K562 (cell line): ENCODE results near the gene TCF15. TPM values are rescaled to one million over a fixed set of nuclear protein-coding genes. Genes with fewer than 3 reads are reported as not detected.
"Not testable (repeated sequence)": the region's sequence is repeated elsewhere in the genome, so short reads cannot be mapped to it uniquely, and the experiment has no call there.

Source experiments
- ATAC-seq: fragments of 200-7000 bp; cut with Tn5 transposase; 3 replicates; pipeline ENCODE4 v1.9.1; 2020; ENCODE audit warnings: moderate library complexity
- BruUV-seq: library from RNA; stranded (reverse); fragments of 400-500 nt; replicated peaks from 2 replicates; lab custom pipeline; 2021; lab: Mats Ljungman, UMichigan
- CTCF ChIA-PET: fragments of 300-600 bp; formaldehyde crosslinking; extraction: SDS; loops from one replicate; lab custom pipeline; 2021; ENCODE audit warnings: low intra/inter-chr PET ratio; lab: Yijun Ruan, JAX
- POLR2A ChIA-PET: fragments of 300-600, 350-650 bp; sonication (Branson Sonifier 250); formaldehyde crosslinking; extraction: SDS; loops from one replicate; lab custom pipeline; 2021; ENCODE audit warnings: antibody characterized with exemption, inconsistent platforms; lab: Yijun Ruan, JAX
- DNase-seq, 4 experiments: peaks; one replicate each; pipeline versions ENCODE4 v3.0.0 to v3.0.0-alpha.2; 2011 to 2018; ENCODE audit warnings: low spot score in 3 of 4, mixed read lengths in 3 of 4; ENCODE audit errors: extremely low read depth in 1 of 4
- FAIRE-seq: peaks from 2 replicates; lab custom pipeline; 2011; peaks lifted over from hg19 to GRCh38; lab: Jason Lieb, UNC
- H2AFZ ChIP-seq: 2 replicates; pipeline ENCODE4 v1.6.0; 2011; ENCODE audit warnings: low read depth, low read length, control low read depth, inconsistent platforms
- H3K27ac ChIP-seq: fragments of 200-600 bp; 3 replicates; pipeline ENCODE4 v1.8.0; 2011; ENCODE audit warnings: low read depth, mild to moderate bottlenecking, control low read depth, inconsistent platforms, low read length, moderate library complexity, mixed read lengths; ENCODE audit errors: extremely low read depth
- H3K27me3 ChIP-seq, 2 experiments: fragments of 300-600 bp in 1 of 2; 2 replicates in 1 of 2; 3 replicates in 1 of 2; pipeline versions ENCODE4 v1.6.0 to v1.8.0; 2011; ENCODE audit warnings: inconsistent platforms in 2 of 2, low read length in 2 of 2, mild to moderate bottlenecking in 1 of 2, mixed read lengths in 1 of 2, moderate library complexity in 1 of 2; ENCODE audit not compliant: control insufficient read depth in 2 of 2, insufficient read depth in 2 of 2
- H3K36me3 ChIP-seq: fragments of 300-600 bp; 3 replicates; pipeline ENCODE4 v1.8.0; 2011; ENCODE audit warnings: mild to moderate bottlenecking, low read length, inconsistent platforms; ENCODE audit not compliant: control insufficient read depth, insufficient read depth
- H3K4me1 ChIP-seq, 2 experiments: fragments of 200-600 bp in 1 of 2; replicated peaks in 1 of 2; 2 replicates in 1 of 2; 3 replicates in 1 of 2; pipeline versions ENCODE4 v1.5.1 to v1.8.0; 2011; ENCODE audit warnings: inconsistent platforms in 2 of 2, low read length in 2 of 2, mild to moderate bottlenecking in 1 of 2, mixed read lengths in 1 of 2, moderate library complexity in 1 of 2; ENCODE audit not compliant: control insufficient read depth in 2 of 2, insufficient read depth in 2 of 2
- H3K4me2 ChIP-seq: 2 replicates; pipeline ENCODE4 v1.6.1; 2011; ENCODE audit warnings: low read length, control low read depth, inconsistent platforms, mixed read lengths; ENCODE audit not compliant: insufficient read depth
- H3K4me3 ChIP-seq: fragments of 200-600 bp; sonication (generic), shearing (Covaris generic); 2 replicates; pipeline ENCODE4 v1.5.1; 2016; ENCODE audit warnings: control low read depth, inconsistent platforms
- H3K79me2 ChIP-seq: fragments of 200-600 bp; 3 replicates; pipeline ENCODE4 v1.8.0; 2011; ENCODE audit warnings: low read length, inconsistent platforms; ENCODE audit not compliant: control insufficient read depth, insufficient read depth
- H3K9ac ChIP-seq, 2 experiments: 2 replicates each; pipeline versions ENCODE4 v1.6.0 to v1.6.1; 2011; ENCODE audit warnings: low read depth in 2 of 2, low read length in 2 of 2, control low read depth in 1 of 2, inconsistent platforms in 1 of 2, mild to moderate bottlenecking in 1 of 2, mixed read lengths in 1 of 2; ENCODE audit not compliant: insufficient read depth in 1 of 2
- H3K9me1 ChIP-seq: one replicate; pipeline ENCODE4 v1.6.0; 2011; ENCODE audit warnings: inconsistent platforms, mild to moderate bottlenecking, low read length, moderate library complexity; ENCODE audit not compliant: control insufficient read depth, insufficient read depth
- H3K9me3 ChIP-seq: replicated peaks from 2 replicates; pipeline ENCODE4 v1.5.1; 2011; ENCODE audit warnings: low read depth, low read length, inconsistent platforms; ENCODE audit not compliant: control insufficient read depth, insufficient read depth
- H4K20me1 ChIP-seq: replicated peaks from 2 replicates; pipeline ENCODE4 v1.6.1; 2011; ENCODE audit warnings: low read length, inconsistent platforms, mixed read lengths; ENCODE audit not compliant: control insufficient read depth, insufficient read depth
- E2F5 ChIP-seq: sonication (generic); formaldehyde crosslinking; IDR thresholded peaks from 2 replicates; pipeline ENCODE4 v1.8.0; 2022; ENCODE audit warnings: mild to moderate bottlenecking, missing genetic modification reagents
- JUND ChIP-seq, 2 experiments: IDR thresholded peaks; 2 replicates in 1 of 2; 3 replicates in 1 of 2; pipeline ENCODE4 v1.6.1; 2011; ENCODE audit warnings: borderline replicate concordance in 2 of 2, low read depth in 2 of 2, low read length in 2 of 2, improper control_type of control experiment in 1 of 2, missing biosample characterization in 1 of 2, missing genetic modification characterization in 1 of 2, missing genetic modification reagents in 1 of 2
- ZEB2 ChIP-seq: fragments of 450-650 bp; IDR thresholded peaks from 2 replicates; pipeline ENCODE4 v1.6.1; 2016
- ZNF740 ChIP-seq, 3 experiments: fragments of 200-800 bp in 1 of 3; sonication (Bioruptor generic) in 1 of 3; sonication (generic) in 1 of 3; formaldehyde crosslinking in 1 of 3; IDR thresholded peaks; 2 replicates each; pipeline versions ENCODE4 v1.6.1 to v1.8.0; 2016 to 2022; ENCODE audit warnings: mild to moderate bottlenecking in 2 of 3, missing compliant biosample characterization in 2 of 3, missing genetic modification characterization in 2 of 3, missing genetic modification reagents in 1 of 3
- WGBS: fragments of 100-300 bp; shearing (Covaris generic); methylation state at CpG from one replicate; pipeline ENCODE4 v1.1.6; 2016; ENCODE audit warnings: low coverage, mixed read lengths; ENCODE audit not compliant: insufficient coverage; ENCODE audit errors: missing lambda C conversion rate; 5-methylcytosine and 5-hydroxymethylcytosine counted together
- in situ Hi-C: fragments of 300-500 bp; cut with MboI; formaldehyde crosslinking; loops from 4 replicates; pipeline ENCODE4 v1.15.0; 2018; ENCODE audit warnings: inconsistent platforms, mixed read lengths
- intact Hi-C: fragments of 100-400 bp; cut with micrococcal nuclease; formaldehyde crosslinking; loops from 2 replicates; pipeline ENCODE4 v1.14.2; 2022
- polyA plus RNA-seq, 8 experiments: library from polyadenylated mRNA; depleted of rRNA in 4 of 8; stranded (reverse) in 5 of 8; unstranded in 3 of 8; fragments of >200 nt; fragmentation: Nextera tagmentation in 2 of 8; fragmentation: Illumina TruSeq in 1 of 8; extraction: Ambion mirVana in 2 of 8; extraction: Trizol in 1 of 8; gene quantifications; 2 replicates each; pipeline versions ENCODE4 v1.2.1 to v1.2.3, GENCODE V29; 2011 to 2014; ENCODE audit warnings: inconsistent platforms in 1 of 8, missing spikeins in 1 of 8
- total RNA-seq, 7 experiments: library from RNA; depleted of rRNA in 6 of 7; stranded (reverse); fragments of >200 nt in 6 of 7; fragmentation: Illumina TruSeq in 2 of 7; extraction: Trizol in 2 of 7; gene quantifications; 2 replicates each; pipeline versions ENCODE4 v1.2.1 to v1.2.3, GENCODE V29; 2011 to 2021; ENCODE audit warnings: low replicate concordance in 1 of 7
- TF ChIP-seq, protein P1 (sequence below): fragments of 200-800 bp; sonication (Bioruptor generic); IDR thresholded peaks from 2 replicates; pipeline ENCODE4 v1.6.1; 2017; ENCODE audit warnings: missing genetic modification characterization, missing compliant biosample characterization

TCF15 gene
- total and polyA plus RNA-seq, 9 of the 15 experiments (the other 6 are each of a cell fraction or from before 2014, with no cell fraction given), result 0.04 to 5.0 (median 1.2) TPM

GRCh38 chr20:642398-643174 lies 32.5 kb upstream of the TCF15 start (continued):
- TF ChIP-seq E2F5 (CRISPR knock-in tag), result no peak
- TF ChIP-seq ZEB2, result no peak
- TF ChIP-seq JUND (IDR thresholded peaks at IDR 0.05; ENCODE audit: borderline replicate concordance, low read depth, low read length), result 0 out of 2 replicates have a peak, but pooled peaks have one; percentile 9
- no peak for TF ChIP-seq JUND (tag; IDR thresholded peaks at IDR 0.05; ENCODE audit: borderline replicate concordance, low read depth, low read length)

DNA sequence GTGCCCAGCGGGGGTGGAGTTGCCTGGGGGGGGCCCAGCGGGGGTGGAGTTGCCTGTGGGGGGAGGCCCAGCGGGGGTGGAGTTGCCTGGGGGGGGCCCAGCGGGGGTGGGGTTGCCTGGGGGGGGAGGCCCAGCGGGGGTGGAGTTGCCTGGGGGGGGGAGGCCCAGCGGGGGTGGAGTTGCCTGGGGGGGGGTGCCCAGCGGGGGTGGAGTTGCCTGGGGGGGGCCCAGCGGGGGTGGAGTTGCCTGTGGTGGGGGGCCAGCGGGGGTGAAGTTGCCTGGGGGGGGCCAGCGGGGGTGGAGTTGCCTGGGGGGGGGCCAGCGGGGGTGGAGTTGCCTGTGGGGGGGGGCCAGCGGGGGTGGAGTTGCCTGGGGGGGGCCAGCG lies 31.9 kb upstream of the TCF15 start:
- POLR2A ChIA-PET, result interaction anchor here (0.5 to 1.0 kb wide), 3 partner anchors 14 to 312 kb away, joined by 3 to 4 read pairs (median 4); no protein-coding TSS in a partner anchor
- intact Hi-C loops, result loop anchor here (10.0 kb wide), 1 partner anchor 287 kb away; no protein-coding TSS in a partner anchor
- H3K4me2 ChIP-seq; H3K27me3 ChIP-seq; H3K9ac ChIP-seq; CTCF ChIA-PET; ATAC-seq; DNase-seq; H3K27ac ChIP-seq; H3K36me3 ChIP-seq; H4K20me1 ChIP-seq; H3K4me3 ChIP-seq; H2AFZ ChIP-seq; BruUV-seq; H3K9me1 ChIP-seq; in situ Hi-C loops; H3K79me2 ChIP-seq; H3K9me3 ChIP-seq; FAIRE-seq; TF ChIP-seq ZNF740 (CRISPR knock-in tag; IDR thresholded peaks at IDR 0.05): not testable (repeated sequence)
- no CpG with 5 or more reads among the region's 13 CpGs for WGBS
- H3K4me1 ChIP-seq, result peaks cover 18 to 19% of the 10 kb centered on the region in 2 experiments; a peak in 4 of 5 replicates
- peak in 1 of 2 experiments; percentile 96; a peak in 2 of 4 replicates for TF ChIP-seq ZNF740 (tag; IDR thresholded peaks at IDR 0.05)
- TF ChIP-seq, protein P1, sequence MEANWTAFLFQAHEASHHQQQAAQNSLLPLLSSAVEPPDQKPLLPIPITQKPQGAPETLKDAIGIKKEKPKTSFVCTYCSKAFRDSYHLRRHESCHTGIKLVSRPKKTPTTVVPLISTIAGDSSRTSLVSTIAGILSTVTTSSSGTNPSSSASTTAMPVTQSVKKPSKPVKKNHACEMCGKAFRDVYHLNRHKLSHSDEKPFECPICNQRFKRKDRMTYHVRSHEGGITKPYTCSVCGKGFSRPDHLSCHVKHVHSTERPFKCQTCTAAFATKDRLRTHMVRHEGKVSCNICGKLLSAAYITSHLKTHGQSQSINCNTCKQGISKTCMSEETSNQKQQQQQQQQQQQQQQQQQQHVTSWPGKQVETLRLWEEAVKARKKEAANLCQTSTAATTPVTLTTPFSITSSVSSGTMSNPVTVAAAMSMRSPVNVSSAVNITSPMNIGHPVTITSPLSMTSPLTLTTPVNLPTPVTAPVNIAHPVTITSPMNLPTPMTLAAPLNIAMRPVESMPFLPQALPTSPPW, result peak; percentile 73
